Measurements from ENCODE around the gene FNBP1L. TPM values are rescaled to one million over a fixed set of nuclear protein-coding genes. Genes with fewer than 3 reads are reported as not detected.

Gene FNBP1L
- total and polyA plus RNA-seq, 2 of the 8 experiments (the other 6 are each of a cell fraction or from before 2014, with no cell fraction given), result 48.9 to 95.9 TPM

DNA sequence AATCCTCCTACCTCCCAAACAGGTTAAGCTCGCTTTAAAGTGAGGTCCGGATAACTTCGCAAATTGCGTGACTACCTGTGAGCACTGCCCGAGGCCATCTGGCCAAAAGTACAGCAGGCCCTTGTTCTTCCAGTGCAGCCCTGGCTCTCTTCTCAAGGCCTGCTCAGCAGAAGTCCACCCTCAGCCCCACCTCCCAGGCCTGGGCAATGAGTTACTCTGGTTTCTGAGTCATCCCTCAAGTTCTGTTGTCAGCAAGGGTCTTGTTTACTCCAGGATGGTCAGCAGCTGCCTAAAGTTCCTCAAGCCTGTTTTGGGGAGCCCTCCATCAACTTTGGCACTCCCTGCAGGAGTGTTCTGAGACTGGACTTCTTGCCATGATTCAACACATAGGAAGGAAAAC lies 132.0 kb downstream of the FNBP1L start (continued):
- TF ChIP-seq PHF8 (conservative IDR thresholded peaks at IDR 0.05; ENCODE audit: low read depth, low read length) (no peak), ZNF274 (IDR thresholded peaks at IDR 0.05; ENCODE audit: borderline replicate concordance, extremely low read depth, low read length) (no peak)

All from H1 (cell line).